Right lobe of liver (tissue), 4 donors: ENCODE measurements around the gene POMC.

ENCODE experiments used
- POLR2A ChIP-seq: fragments of 450-650 bp; IDR thresholded peaks from one replicate; pipeline ENCODE4 v1.6.1; 2017; ENCODE audit warnings: antibody characterized with exemption, mild to moderate bottlenecking
- TF ChIP-seq, protein P1 (sequence below), 4 donors: fragments of 200-600 bp in 3 of 4; fragments of 450-650 bp in 1 of 4; IDR thresholded peaks; one replicate each; pipeline versions ENCODE4 v1.5.1 to v1.8.0; 2016 to 2022; ENCODE audit warnings: antibody characterized with exemption in 4 of 4, mild to moderate bottlenecking in 2 of 4
- donor health status: DM: no; HTN: no; CAD: no.
- donor health status: DM: no; HTN: no; CAD: no.
- donor health status: DM: no; HTN: yes; CAD: no.

- TF ChIP-seq, protein P1, sequence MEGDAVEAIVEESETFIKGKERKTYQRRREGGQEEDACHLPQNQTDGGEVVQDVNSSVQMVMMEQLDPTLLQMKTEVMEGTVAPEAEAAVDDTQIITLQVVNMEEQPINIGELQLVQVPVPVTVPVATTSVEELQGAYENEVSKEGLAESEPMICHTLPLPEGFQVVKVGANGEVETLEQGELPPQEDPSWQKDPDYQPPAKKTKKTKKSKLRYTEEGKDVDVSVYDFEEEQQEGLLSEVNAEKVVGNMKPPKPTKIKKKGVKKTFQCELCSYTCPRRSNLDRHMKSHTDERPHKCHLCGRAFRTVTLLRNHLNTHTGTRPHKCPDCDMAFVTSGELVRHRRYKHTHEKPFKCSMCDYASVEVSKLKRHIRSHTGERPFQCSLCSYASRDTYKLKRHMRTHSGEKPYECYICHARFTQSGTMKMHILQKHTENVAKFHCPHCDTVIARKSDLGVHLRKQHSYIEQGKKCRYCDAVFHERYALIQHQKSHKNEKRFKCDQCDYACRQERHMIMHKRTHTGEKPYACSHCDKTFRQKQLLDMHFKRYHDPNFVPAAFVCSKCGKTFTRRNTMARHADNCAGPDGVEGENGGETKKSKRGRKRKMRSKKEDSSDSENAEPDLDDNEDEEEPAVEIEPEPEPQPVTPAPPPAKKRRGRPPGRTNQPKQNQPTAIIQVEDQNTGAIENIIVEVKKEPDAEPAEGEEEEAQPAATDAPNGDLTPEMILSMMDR (IDR thresholded peaks at IDR 0.05), result no peak
- no peak for TF ChIP-seq POLR2A
These were observed 33.4 kb upstream of the POMC start for GRCh38 chr2:25201794-25202193.
